HG03025 (cell line): Measurements from ENCODE around the gene C11orf58.

ENCODE experiments used
- ATAC-seq: cut with Tn5 transposase; IDR thresholded peaks from one replicate; pipeline ENCODE4 v1.9.1; 2021; ENCODE audit warnings: mild to moderate bottlenecking, moderate library complexity; ENCODE audit not compliant: unreplicated experiment, low FRiP score

C11orf58 gene

DNA sequence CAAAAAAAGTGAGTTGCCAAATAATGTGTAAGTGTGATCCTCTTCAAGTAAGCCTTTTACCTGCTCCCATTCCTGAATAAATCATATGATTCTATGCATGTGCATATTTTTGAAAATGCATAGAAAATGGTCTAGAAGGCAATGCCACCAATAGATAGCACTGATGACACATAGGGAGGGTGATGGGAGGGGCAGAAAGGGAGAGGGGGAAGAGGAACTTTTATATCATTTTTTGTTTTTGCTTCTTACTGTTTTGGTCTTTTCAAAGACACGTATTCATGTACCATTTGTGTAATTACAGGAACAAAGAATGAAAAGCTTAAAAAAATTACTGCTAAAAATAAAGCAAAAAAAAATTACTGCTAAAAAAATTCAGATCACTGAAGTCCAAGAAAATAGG lies 60.8 kb downstream of the C11orf58 start:
- ATAC-seq: no peak

DNA sequence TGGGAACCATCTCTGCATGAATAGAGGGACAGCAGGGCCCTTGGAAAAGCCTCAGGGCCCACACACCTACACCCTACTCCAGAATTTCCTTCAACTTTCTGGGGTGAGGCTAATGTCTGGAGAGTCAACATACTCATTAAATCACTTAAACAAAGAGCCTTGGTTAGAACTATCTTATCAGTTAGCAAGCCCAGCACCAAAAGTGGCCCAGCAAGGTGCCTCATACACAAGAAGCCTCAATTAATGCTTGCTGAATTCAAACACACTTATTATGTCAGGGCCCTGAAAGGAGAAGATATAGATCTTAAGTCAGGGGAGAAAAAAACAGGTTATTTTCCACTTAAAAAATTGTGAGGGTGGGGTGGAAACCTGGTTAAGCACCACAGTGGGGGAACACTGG lies 61.4 kb downstream of the C11orf58 start:
- ATAC-seq: no peak

DNA sequence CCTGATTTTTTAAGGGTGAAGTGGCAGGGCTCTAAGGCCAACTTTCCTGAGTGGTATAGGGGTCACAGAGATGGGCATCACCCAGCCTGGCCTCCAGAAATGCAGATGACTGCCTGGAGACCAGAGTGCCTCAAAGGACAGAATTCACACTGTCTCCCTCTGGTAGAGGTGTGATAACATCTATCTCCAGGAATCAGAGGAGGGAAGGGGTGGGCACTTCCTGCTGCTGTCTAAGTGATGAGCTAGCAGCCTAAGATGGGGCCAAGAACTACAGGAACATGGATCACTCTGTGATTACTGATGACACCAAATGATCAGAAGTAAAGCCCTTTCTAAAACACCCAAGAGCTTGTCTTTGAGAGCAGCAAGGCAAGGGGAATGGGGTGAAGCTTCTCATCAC lies 61.9 kb downstream of the C11orf58 start:
- no peak for ATAC-seq

DNA sequence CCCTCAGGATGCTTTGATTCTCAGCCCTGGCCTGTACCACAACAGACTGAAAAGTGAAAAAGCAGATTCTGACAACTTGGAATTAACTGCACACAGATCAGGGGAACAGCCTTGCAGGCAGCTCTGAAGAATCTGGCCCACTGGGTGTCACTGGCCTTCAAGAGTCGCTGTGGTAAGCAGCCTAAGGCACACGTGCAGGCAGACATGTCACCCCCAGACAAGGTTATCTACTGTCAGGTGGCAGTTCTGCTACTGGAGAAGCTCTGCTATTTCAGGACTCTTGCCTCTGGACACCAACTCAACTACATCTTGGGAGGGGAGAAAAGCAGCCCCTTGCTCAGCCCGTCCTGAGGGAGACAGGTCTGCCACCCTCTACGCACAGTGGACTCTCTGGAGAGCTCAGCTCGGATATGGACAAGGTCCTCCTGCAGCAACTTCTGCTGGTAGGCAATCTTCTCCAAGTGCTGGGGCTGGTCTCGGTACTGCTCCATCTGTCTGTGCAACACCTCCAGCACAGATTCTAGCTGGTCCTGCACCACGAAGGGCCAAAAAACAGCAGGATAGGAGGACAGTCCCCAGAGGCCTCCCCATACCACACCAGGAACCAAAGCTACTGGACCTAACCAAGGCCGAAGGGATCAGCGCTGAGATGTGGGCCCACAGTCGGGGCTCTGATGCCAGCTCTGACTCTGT lies 63.0 kb downstream of the C11orf58 start:
- ATAC-seq: no peak

DNA sequence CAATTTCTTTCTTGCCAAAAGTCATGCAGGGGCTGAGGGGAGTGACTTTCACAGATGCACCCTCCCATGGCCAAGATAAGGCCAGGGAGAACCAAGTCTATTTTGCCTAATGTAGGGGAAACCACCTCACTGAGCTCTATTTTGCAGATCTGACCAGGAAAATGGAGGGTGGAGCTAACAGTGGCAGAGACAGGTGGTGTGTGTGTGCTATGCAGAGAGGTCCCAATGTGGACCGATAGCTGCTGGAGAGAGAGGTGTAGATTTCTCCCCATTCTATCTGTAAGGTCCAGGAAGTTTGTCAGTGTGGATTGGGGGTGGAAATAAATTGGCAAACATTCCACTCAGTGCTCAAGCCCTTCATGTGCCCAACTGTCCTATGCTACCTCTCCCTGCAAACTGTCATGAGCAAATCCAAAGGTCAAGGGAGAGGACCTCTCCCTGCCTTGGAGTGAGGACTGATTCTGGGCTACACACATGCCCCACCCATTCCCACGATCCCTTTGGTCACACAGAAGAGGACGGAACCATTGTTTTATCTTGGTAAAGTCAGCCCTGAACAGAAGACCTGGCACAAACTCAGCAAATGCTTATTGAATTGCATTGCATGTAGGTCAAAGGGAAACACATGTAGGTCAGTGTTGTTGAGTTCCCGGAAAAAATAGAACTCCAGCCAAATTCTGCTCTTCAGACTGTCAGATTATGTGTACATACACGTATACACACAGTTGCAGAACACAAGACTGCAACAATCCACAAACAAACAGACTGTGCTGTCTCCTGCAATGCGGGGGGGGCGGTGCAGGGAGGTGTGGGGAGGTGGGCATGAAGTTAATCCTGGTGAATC lies 65.9 kb downstream of the C11orf58 start:
- no peak for ATAC-seq

DNA sequence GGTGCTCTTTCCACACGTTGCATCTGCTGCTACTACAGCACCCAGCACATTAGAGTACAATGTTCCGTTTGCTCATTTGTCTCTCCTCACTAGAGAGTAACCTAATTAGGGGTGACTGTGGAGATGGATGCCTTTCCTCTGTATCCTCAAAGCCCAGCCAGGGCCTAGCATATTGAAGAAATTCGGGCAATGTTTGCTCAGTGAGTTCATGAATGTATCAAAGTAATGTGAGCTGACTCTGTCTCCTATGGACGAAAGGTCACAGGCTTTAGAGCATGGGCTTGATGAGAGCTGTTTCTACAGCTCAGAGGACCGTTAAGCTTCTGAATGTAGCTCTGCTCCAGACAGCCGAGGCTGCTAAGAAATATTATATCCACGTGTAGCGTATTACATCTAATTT lies 67.5 kb downstream of the C11orf58 start:
- ATAC-seq: no peak

DNA sequence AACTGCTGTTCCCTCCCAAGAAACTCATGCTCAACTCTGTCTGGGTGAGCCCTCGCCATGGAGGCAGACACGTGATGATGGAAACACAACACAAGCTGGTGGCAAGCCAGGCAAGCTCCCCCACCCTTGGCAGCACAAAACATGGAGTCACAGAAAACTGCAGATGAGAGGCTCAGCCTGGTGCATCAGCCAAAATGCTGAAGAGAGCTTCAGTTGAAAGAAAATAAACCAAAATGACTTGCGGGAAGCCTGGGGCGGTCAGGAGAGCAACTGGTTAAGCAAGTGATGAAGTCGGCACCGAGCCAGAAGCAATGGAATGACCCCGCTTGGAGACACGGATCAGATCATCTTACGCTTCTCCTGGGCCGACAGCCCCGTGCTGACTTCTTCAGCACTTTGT lies 68.3 kb downstream of the C11orf58 start:
- ATAC-seq: no peak

DNA sequence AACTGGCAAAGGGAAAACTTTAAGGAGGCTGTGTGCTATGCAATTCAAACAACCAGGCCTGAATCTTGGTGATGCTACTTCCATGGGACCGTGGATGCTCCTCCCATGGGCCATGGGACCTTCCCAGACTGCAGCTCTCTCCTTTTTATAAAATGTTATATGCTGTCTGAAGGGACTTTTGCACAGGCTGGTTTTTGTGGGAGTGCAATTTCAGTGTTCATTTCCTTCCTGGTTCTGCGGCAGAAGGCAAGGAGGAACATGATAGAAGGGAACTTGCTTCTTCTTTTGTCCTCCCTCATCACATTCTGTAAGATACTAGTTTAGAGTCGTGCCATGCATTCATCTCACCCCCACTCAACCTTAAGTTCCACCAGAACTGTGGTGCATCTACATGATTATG lies 68.9 kb downstream of the C11orf58 start:
- ATAC-seq: no peak
